Tibial artery (tissue), 4 donors: ENCODE data around the gene ZNF124.
"Not testable (repeated sequence)": the region's sequence is repeated elsewhere in the genome, so short reads cannot be mapped to it uniquely, and the experiment has no call there.

Source experiments
- DNase-seq, 2 donors: peaks; one replicate each; pipeline ENCODE4 v3.0.0-alpha.2; 2019
- H3K27ac ChIP-seq, 2 donors: fragments of 200-600 bp; sonication (generic) in 1 of 2; 1 replicate in 1 of 2; 2 replicates in 1 of 2; pipeline ENCODE4 v1.5.1; 2018 to 2019; ENCODE audit warnings: mild to moderate bottlenecking in 1 of 2
- H3K27me3 ChIP-seq, 2 donors: fragments of 200-600 bp; sonication (generic) in 1 of 2; one replicate each; pipeline versions ENCODE4 v1.5.1 to v1.6.0; 2016 to 2019
- H3K36me3 ChIP-seq, 3 donors: fragments of 200-600 bp; sonication (generic) in 2 of 3; one replicate each; pipeline ENCODE4 v1.5.1; 2016 to 2019; ENCODE audit warnings: mild to moderate bottlenecking in 2 of 3
- H3K4me1 ChIP-seq, 4 donors: fragments of 200-600 bp; sonication (generic) in 2 of 4; 1 replicate in 3 of 4; 2 replicates in 1 of 4; pipeline ENCODE4 v1.5.1; 2016 to 2019
- H3K4me3 ChIP-seq, 2 donors: fragments of 200-600 bp; sonication (generic) in 1 of 2; 1 replicate in 1 of 2; 2 replicates in 1 of 2; pipeline ENCODE4 v1.5.1; 2018 to 2019; ENCODE audit warnings: mild to moderate bottlenecking in 2 of 2
- H3K9me3 ChIP-seq, 3 donors: fragments of 200-600 bp; sonication (generic) in 1 of 3; one replicate each; pipeline ENCODE4 v1.5.1; 2016 to 2019
- CTCF ChIP-seq, 2 experiments: fragments of 200-600 bp in 1 of 2; fragments of 450-650 bp in 1 of 2; IDR thresholded peaks; one replicate each; pipeline ENCODE4 v1.5.1; 2017 to 2019; ENCODE audit warnings: antibody characterized with exemption in 2 of 2, mild to moderate bottlenecking in 1 of 2, moderate library complexity in 1 of 2
- intact Hi-C: fragments of 100-400 bp; cut with DNase I; formaldehyde crosslinking; loops from one replicate; pipeline ENCODE4 v1.15.0; 2023; ENCODE audit warnings: low total_unique reads

The ZNF124 gene

DNA sequence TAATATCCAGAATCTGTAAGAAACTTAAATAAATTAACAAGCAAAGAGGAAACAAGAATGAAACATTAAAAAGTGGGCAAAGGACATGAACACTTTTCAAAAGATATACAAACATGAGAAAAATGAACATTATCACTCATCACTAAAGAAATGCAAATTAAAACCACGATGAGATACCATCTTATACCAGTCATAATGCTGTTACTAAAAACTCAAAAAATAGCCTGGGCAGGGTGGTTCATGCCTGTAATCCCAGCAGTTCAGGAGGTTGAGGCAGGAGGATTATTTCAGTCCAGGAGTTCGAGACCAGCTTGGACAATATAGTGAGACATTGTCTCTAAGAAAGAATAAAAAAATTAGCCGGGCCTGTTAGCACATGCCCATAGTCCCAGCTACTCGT is 6.1 kb downstream of the ZNF124 start:
- no peak overlapping the region for H3K27ac ChIP-seq
- no peak for TF ChIP-seq CTCF (IDR thresholded peaks at IDR 0.05)
- H3K27me3 ChIP-seq, result no peaks in the 10 kb centered on the region
- peaks cover 0 to 7% (median 0%) of the 10 kb centered on the region in 3 donors for H3K36me3 ChIP-seq
- H3K9me3 ChIP-seq, result peaks cover 3 to 59% (median 13%) of the 10 kb centered on the region in 3 donors
- H3K4me1 ChIP-seq, result no peaks in the 10 kb centered on the region
- no peak overlapping the region for H3K4me3 ChIP-seq
- no peak for DNase-seq
- intact Hi-C loops, result loop anchor here (10.0 kb wide), 1 partner anchor 51 kb away; no protein-coding TSS in a partner anchor

GRCh38 chr1:247164694-247165093 is 7.1 kb downstream of the ZNF124 start:
- Histone ChIP-seq H3K4me1 (no peaks in the 10 kb centered on the region), H3K9me3 (peaks cover 3 to 69% (median 17%) of the 10 kb centered on the region in 3 donors), H3K36me3 (peaks cover 0 to 8% (median 0%) of the 10 kb centered on the region in 3 donors), H3K4me3 (no peak overlapping the region), H3K27me3 (no peaks in the 10 kb centered on the region), H3K27ac (no peak overlapping the region)
- intact Hi-C loops, result loop anchor here (10.0 kb wide), 1 partner anchor 50 kb away; no protein-coding TSS in a partner anchor
- DNase-seq, result no peak
- TF ChIP-seq CTCF (IDR thresholded peaks at IDR 0.05), result no peak

DNA sequence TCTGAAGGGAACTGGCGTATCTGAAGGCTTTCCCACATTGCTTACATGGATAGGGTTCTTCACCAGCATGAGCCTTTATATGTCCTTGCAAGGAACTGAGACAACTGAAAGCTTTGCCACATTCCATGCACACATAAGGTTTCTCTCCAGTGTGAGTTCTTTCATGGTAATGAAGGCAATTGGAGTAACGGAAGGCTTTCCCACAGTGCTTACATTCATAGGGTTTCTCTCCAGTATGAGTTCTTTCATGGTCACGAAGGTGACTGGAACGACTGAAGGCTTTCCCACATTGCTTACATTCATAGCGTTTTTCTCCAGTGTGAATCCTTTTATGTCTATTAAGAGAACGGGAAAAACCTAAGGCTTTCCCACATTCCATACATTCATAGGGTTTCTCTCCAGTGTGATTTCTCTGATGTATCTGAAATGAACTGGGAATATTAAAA is 15.0 kb downstream of the ZNF124 start:
- no peaks in the 10 kb centered on the region for H3K4me1 ChIP-seq
- H3K4me3 ChIP-seq, result no peak overlapping the region
- TF ChIP-seq CTCF (IDR thresholded peaks at IDR 0.05), result no peak
- intact Hi-C loops, result no loop called here
- H3K36me3 ChIP-seq, result peaks cover 46 to 67% (median 64%) of the 10 kb centered on the region in 3 donors
- H3K27ac ChIP-seq, result no peak overlapping the region
- H3K27me3 ChIP-seq, result no peaks in the 10 kb centered on the region
- H3K9me3 ChIP-seq, result peaks cover 9 to 97% (median 33%) of the 10 kb centered on the region in 3 donors
- DNase-seq, result no peak

DNA sequence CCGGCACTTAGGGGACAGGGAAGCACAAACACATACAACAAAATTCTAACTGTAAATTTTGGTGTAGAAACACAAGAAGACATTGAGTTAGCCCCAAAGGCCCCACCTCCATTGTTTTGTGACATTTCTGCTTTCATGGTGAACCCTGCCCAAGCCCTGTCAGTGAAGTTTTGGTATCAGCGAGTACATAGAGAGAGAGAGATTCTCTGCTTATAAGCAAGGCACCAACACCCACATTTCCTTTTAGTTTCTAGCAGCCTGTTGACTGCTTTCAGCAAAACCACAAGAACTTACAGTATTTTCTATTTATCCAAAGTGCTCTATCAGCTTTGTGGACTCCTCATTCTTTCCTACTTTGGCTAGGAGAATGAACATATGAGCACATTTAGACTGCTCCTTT is 24.0 kb downstream of the ZNF124 start:
- intact Hi-C loops, result no loop called here
- H3K4me3 ChIP-seq, result no peak overlapping the region

DNA sequence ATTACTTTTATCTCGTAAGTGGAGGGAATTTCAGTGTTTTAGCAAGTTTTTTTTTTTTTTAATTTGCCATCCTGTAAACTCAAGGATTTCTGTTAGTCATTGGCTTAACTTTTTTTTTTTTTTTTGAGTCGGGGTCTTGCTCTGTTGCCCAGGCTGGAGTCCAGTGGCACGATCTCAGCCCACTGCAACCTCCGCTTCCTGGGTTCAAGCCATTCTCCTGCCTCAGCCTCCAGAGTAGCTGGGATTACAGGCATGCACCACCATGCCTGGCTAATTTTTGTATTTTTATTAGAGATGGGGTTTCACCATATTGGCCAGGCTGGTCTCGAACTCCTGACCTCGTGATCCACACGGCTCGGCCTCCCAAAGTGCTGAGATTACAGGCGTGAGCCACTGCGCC is 24.7 kb downstream of the ZNF124 start:
- H3K4me1 ChIP-seq, intact Hi-C loops, H3K27me3 ChIP-seq, H3K4me3 ChIP-seq, H3K27ac ChIP-seq, DNase-seq: not testable (repeated sequence)
- H3K36me3 ChIP-seq, result peaks cover 0 to 76% (median 43%) of the 10 kb centered on the region in 3 donors
- peaks cover 0 to 93% (median 28%) of the 10 kb centered on the region in 3 donors for H3K9me3 ChIP-seq

More for the DNA sequence above, 24.0 kb downstream of the ZNF124 start:
- Histone ChIP-seq H3K36me3 (peaks cover 4 to 78% (median 44%) of the 10 kb centered on the region in 3 donors), H3K9me3 (peaks cover 0 to 94% (median 28%) of the 10 kb centered on the region in 3 donors), H3K4me1 (no peaks in the 10 kb centered on the region), H3K27me3 (no peaks in the 10 kb centered on the region), H3K27ac (no peak overlapping the region)
- no peak for DNase-seq
- TF ChIP-seq CTCF (IDR thresholded peaks at IDR 0.05), result no peak

DNA sequence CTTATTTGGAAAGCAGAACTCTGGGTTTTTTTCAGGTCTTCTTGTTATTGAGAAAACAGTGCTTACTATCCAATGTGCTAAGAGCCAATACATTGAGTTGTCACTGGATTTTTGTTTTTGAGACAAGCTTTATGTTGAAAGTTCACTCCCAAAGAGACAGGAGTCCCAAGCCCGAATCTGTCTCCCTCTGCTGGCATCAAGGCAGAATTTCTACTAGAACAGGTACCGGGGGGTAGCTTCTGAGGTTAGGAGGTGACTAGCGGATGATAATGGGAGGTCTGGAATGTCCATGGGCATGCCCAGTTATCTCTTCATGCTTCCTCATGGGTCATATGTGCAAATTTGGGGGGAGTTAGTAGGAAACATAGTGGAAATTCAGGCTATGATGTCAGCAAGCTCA is 25.1 kb downstream of the ZNF124 start:
- Histone ChIP-seq H3K36me3 (peaks cover 0 to 78% (median 43%) of the 10 kb centered on the region in 3 donors), H3K27me3 (no peaks in the 10 kb centered on the region), H3K4me1 (no peaks in the 10 kb centered on the region), H3K4me3 (no peak overlapping the region), H3K27ac (no peak overlapping the region), H3K9me3 (peaks cover 0 to 93% (median 28%) of the 10 kb centered on the region in 3 donors)
- intact Hi-C loops, result no loop called here
- TF ChIP-seq CTCF (IDR thresholded peaks at IDR 0.05), result no peak
- DNase-seq, result no peak
